ENCODE data around the gene PCLO.

PCLO gene

DNA sequence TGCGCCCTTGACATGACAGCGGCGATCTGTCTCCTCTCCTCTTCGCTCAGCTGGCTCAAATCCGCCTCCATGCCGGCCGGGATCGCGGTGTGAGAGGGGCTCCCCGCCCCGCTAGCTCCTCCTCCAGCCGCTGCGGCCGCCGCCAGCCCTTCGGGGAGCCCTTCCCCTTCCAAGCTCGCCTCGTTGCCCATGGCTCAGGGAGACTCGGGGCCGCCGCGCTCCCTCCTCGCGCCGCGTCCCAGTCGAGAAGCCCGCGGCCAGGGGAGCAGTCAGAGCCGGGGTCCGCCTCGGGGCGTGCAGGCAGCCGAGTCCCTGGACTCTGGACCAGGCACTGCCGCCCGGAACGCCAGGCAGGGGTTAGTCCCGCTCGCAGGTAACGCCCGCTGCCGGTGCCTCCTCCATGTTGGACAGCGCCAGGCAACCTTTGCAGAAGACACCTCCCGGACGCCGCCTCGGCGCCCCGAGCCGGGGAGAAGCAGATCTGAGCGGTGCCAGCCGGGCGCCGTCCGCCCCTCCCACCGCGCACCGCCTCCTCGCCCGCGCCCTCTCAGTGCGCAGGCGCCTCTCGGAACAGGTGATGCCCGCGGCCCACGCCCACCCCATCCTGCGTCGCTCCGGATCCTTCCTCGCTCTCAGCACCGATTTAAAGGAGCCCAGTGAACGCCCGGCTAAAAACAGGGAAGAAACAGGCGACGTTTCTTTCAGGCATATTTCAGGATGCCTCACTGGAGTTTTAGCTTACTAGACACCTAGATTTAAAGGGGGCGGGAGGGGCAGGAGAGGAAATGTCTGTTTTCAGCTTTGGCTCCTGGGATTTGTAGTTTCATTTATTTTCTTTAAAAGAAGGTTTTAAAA, at the start of gene PCLO:
TSS of gene PCLO (minus strand) at position 483 of the 855 bp plus-strand sequence. CDS start at position 191, 292 bp downstream.
- peaks cover 2% of the 10 kb centered on the region for H3K4me1 ChIP-seq (ENCODE audit: control insufficient read depth, insufficient read depth, low read length)
- H3K36me3 ChIP-seq (ENCODE audit: control insufficient read depth in 2 of 2, insufficient read depth in 2 of 2, low read length in 2 of 2) = no peaks in the 10 kb centered on the region
- peak within 1 kb of the TSS; percentile 56 to 68 for H3K4me3 ChIP-seq (ENCODE audit: low read length in 2 of 2)
- H3K9me3 ChIP-seq (ENCODE audit: control insufficient read depth in 2 of 2, low read length in 2 of 2) = no peaks in the 10 kb centered on the region
- H3K27ac ChIP-seq (ENCODE audit: low read length) = no peak within 1 kb of the TSS
- H3K27me3 ChIP-seq (ENCODE audit: control insufficient read depth in 1 of 2, insufficient read depth in 2 of 2, low read length in 2 of 2) = no peaks in the 10 kb centered on the region
- no peak within 1 kb of the TSS for H3K9ac ChIP-seq (ENCODE audit: low read length in 2 of 2)

- no peak overlapping the region for H3K27ac ChIP-seq (ENCODE audit: low read length)
- H3K4me3 ChIP-seq (ENCODE audit: low read length in 2 of 2) = no peak overlapping the region
- H3K9me3 ChIP-seq (ENCODE audit: control insufficient read depth in 2 of 2, low read length in 2 of 2) = no peaks in the 10 kb centered on the region
- no peaks in the 10 kb centered on the region for H3K36me3 ChIP-seq (ENCODE audit: control insufficient read depth in 2 of 2, insufficient read depth in 2 of 2, low read length in 2 of 2)
- no peaks in the 10 kb centered on the region for H3K4me1 ChIP-seq (ENCODE audit: control insufficient read depth, insufficient read depth, low read length)
- H3K27me3 ChIP-seq (ENCODE audit: control insufficient read depth in 1 of 2, insufficient read depth in 2 of 2, low read length in 2 of 2) = no peaks in the 10 kb centered on the region
- H3K9ac ChIP-seq (ENCODE audit: low read length in 2 of 2) = no peak overlapping the region
These were observed 49.0 kb upstream of the PCLO start for GRCh38 chr7:83211685-83212084.

DNA sequence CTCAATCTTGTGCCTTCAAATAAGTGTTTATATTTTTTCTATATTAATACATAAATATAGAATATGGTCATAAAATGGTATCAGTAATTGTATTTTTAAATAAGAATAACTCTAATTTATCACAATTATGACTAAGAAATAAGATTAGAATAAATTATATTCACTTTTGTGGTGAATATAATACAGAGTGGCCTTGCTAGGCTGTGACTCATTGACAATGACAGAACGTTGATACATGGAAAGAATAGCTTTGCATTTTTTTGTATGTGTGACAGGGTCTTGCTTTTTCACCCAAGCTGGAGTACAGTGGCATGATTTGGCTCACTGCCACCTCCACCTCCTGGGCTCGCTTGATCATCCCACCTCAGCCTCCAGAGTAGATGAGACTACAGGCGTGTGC, 47.8 kb upstream of the PCLO start:
- Histone ChIP-seq H3K9me3 (ENCODE audit: control insufficient read depth in 2 of 2, low read length in 2 of 2) (no peaks in the 10 kb centered on the region), H3K4me1 (ENCODE audit: control insufficient read depth, insufficient read depth, low read length) (no peaks in the 10 kb centered on the region), H3K27ac (ENCODE audit: low read length) (no peak overlapping the region), H3K4me3 (ENCODE audit: low read length in 2 of 2) (no peak overlapping the region), H3K9ac (ENCODE audit: low read length in 2 of 2) (no peak overlapping the region), H3K27me3 (ENCODE audit: control insufficient read depth in 1 of 2, insufficient read depth in 2 of 2, low read length in 2 of 2) (no peaks in the 10 kb centered on the region), H3K36me3 (ENCODE audit: control insufficient read depth in 2 of 2, insufficient read depth in 2 of 2, low read length in 2 of 2) (no peaks in the 10 kb centered on the region)

GRCh38 chr7:83204715-83205114, 42.0 kb upstream of the PCLO start:
- no peaks in the 10 kb centered on the region for H3K9me3 ChIP-seq (ENCODE audit: control insufficient read depth in 2 of 2, low read length in 2 of 2)
- H3K4me3 ChIP-seq (ENCODE audit: low read length in 2 of 2) = no peak overlapping the region
- no peaks in the 10 kb centered on the region for H3K36me3 ChIP-seq (ENCODE audit: control insufficient read depth in 2 of 2, insufficient read depth in 2 of 2, low read length in 2 of 2)
- H3K4me1 ChIP-seq (ENCODE audit: control insufficient read depth, insufficient read depth, low read length) = no peaks in the 10 kb centered on the region
- no peaks in the 10 kb centered on the region for H3K27me3 ChIP-seq (ENCODE audit: control insufficient read depth in 1 of 2, insufficient read depth in 2 of 2, low read length in 2 of 2)
- H3K9ac ChIP-seq (ENCODE audit: low read length in 2 of 2) = no peak overlapping the region
- no peak overlapping the region for H3K27ac ChIP-seq (ENCODE audit: low read length)

- Histone ChIP-seq H3K27me3 (ENCODE audit: control insufficient read depth in 1 of 2, insufficient read depth in 2 of 2, low read length in 2 of 2) (no peaks in the 10 kb centered on the region), H3K9ac (ENCODE audit: low read length in 2 of 2) (no peak overlapping the region), H3K36me3 (ENCODE audit: control insufficient read depth in 2 of 2, insufficient read depth in 2 of 2, low read length in 2 of 2) (no peaks in the 10 kb centered on the region), H3K27ac (ENCODE audit: low read length) (no peak overlapping the region), H3K4me1 (ENCODE audit: control insufficient read depth, insufficient read depth, low read length) (no peaks in the 10 kb centered on the region), H3K4me3 (ENCODE audit: low read length in 2 of 2) (no peak overlapping the region), H3K9me3 (ENCODE audit: control insufficient read depth in 2 of 2, low read length in 2 of 2) (no peaks in the 10 kb centered on the region)
These were observed 38.7 kb upstream of the PCLO start for GRCh38 chr7:83201355-83201754.

GRCh38 chr7:83190659-83191389, 28.1 kb upstream of the PCLO start:
- H3K27ac ChIP-seq (ENCODE audit: low read length) = no peak overlapping the region
- H3K9ac ChIP-seq (ENCODE audit: low read length in 2 of 2) = no peak overlapping the region
- H3K36me3 ChIP-seq (ENCODE audit: control insufficient read depth in 2 of 2, insufficient read depth in 2 of 2, low read length in 2 of 2) = no peaks in the 10 kb centered on the region
- no peaks in the 10 kb centered on the region for H3K9me3 ChIP-seq (ENCODE audit: control insufficient read depth in 2 of 2, low read length in 2 of 2)
- H3K27me3 ChIP-seq (ENCODE audit: control insufficient read depth in 1 of 2, insufficient read depth in 2 of 2, low read length in 2 of 2) = no peaks in the 10 kb centered on the region
- no peak overlapping the region for H3K4me3 ChIP-seq (ENCODE audit: low read length in 2 of 2)
- no peaks in the 10 kb centered on the region for H3K4me1 ChIP-seq (ENCODE audit: control insufficient read depth, insufficient read depth, low read length)

- H3K9ac ChIP-seq (ENCODE audit: low read length in 2 of 2) = no peak overlapping the region
- H3K9me3 ChIP-seq (ENCODE audit: control insufficient read depth in 2 of 2, low read length in 2 of 2) = peaks cover 0 to 6% of the 10 kb centered on the region in 2 donors
- H3K27ac ChIP-seq (ENCODE audit: low read length) = no peak overlapping the region
- no peaks in the 10 kb centered on the region for H3K27me3 ChIP-seq (ENCODE audit: control insufficient read depth in 1 of 2, insufficient read depth in 2 of 2, low read length in 2 of 2)
- no peaks in the 10 kb centered on the region for H3K36me3 ChIP-seq (ENCODE audit: control insufficient read depth in 2 of 2, insufficient read depth in 2 of 2, low read length in 2 of 2)
- no peaks in the 10 kb centered on the region for H3K4me1 ChIP-seq (ENCODE audit: control insufficient read depth, insufficient read depth, low read length)
- H3K4me3 ChIP-seq (ENCODE audit: low read length in 2 of 2) = no peak overlapping the region
These were observed 16.1 kb upstream of the PCLO start for GRCh38 chr7:83178796-83179195.

DNA sequence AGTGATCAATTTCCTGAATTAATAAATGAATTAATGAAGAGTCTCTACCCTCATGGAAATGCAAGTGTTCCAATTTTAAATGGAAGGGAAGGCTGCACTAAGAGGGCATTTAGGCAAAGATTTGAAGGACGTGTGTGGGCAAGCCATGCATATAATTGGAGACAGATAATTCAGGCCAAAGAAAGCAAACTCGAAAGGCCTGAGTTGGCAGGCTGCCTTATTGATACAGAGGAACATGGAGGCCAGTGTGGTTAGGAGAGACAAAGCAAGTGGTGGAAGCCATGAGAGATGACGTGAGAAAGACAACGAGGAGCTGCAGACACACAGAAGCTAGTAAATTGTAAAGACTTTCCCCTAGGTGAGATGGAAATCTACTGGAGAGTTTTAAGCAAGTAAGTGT, 15.4 kb upstream of the PCLO start:
- Histone ChIP-seq H3K4me1 (ENCODE audit: control insufficient read depth, insufficient read depth, low read length) (no peaks in the 10 kb centered on the region), H3K9ac (ENCODE audit: low read length in 2 of 2) (no peak overlapping the region), H3K4me3 (ENCODE audit: low read length in 2 of 2) (no peak overlapping the region), H3K27ac (ENCODE audit: low read length) (no peak overlapping the region), H3K27me3 (ENCODE audit: control insufficient read depth in 1 of 2, insufficient read depth in 2 of 2, low read length in 2 of 2) (no peaks in the 10 kb centered on the region), H3K9me3 (ENCODE audit: control insufficient read depth in 2 of 2, low read length in 2 of 2) (peaks cover 0 to under 1% of the 10 kb centered on the region in 2 donors), H3K36me3 (ENCODE audit: control insufficient read depth in 2 of 2, insufficient read depth in 2 of 2, low read length in 2 of 2) (no peaks in the 10 kb centered on the region)

DNA sequence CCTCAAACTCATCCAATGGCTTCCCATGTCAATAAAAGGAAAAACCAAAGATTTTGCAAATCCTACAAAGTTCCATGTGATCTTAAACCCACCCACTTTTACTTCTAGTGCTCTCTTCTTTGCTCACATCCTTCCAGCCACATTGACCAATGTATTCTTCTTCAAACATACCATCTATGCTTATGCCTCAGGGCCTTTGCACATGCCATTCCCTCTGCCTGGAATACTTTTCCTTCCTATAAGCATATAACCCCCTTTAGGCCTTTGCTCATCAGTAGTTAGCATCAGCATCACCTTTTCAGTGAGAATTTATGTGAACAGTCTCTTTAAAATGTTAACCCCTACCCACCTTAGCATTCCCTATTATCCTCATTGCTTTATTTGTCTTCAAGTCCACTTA, 11.0 kb upstream of the PCLO start:
- no peaks in the 10 kb centered on the region for H3K4me1 ChIP-seq (ENCODE audit: control insufficient read depth, insufficient read depth, low read length)
- no peak overlapping the region for H3K4me3 ChIP-seq (ENCODE audit: low read length in 2 of 2)
- no peaks in the 10 kb centered on the region for H3K27me3 ChIP-seq (ENCODE audit: control insufficient read depth in 1 of 2, insufficient read depth in 2 of 2, low read length in 2 of 2)
- no peak overlapping the region for H3K27ac ChIP-seq (ENCODE audit: low read length)
- no peak overlapping the region for H3K9ac ChIP-seq (ENCODE audit: low read length in 2 of 2)
- no peaks in the 10 kb centered on the region for H3K36me3 ChIP-seq (ENCODE audit: control insufficient read depth in 2 of 2, insufficient read depth in 2 of 2, low read length in 2 of 2)
- no peaks in the 10 kb centered on the region for H3K9me3 ChIP-seq (ENCODE audit: control insufficient read depth in 2 of 2, low read length in 2 of 2)

GRCh38 chr7:83166781-83167180, 4.1 kb upstream of the PCLO start:
- Histone ChIP-seq H3K27me3 (ENCODE audit: control insufficient read depth in 1 of 2, insufficient read depth in 2 of 2, low read length in 2 of 2) (no peaks in the 10 kb centered on the region), H3K27ac (ENCODE audit: low read length) (no peak overlapping the region), H3K9ac (ENCODE audit: low read length in 2 of 2) (no peak overlapping the region)

More at GRCh38 chr7:83166781-83167180, 4.1 kb upstream of the PCLO start:
- H3K9me3 ChIP-seq (ENCODE audit: control insufficient read depth in 2 of 2, low read length in 2 of 2) = no peaks in the 10 kb centered on the region
- H3K4me1 ChIP-seq (ENCODE audit: control insufficient read depth, insufficient read depth, low read length) = peaks cover 2% of the 10 kb centered on the region
- no peak overlapping the region for H3K4me3 ChIP-seq (ENCODE audit: low read length in 2 of 2)
- H3K36me3 ChIP-seq (ENCODE audit: control insufficient read depth in 2 of 2, insufficient read depth in 2 of 2, low read length in 2 of 2) = no peaks in the 10 kb centered on the region
